ENCODE measurements around the gene ORAI1. TPM values are rescaled to one million over a fixed set of nuclear protein-coding genes. Genes with fewer than 3 reads are reported as not detected.
A peak's percentile ranks its signal among the peaks of the same experiment; 100 is the strongest.

The ORAI1 gene
- total RNA-seq, 6 donors from 2014 or later: 7.3 to 48.2 (median 34.3) TPM

GRCh38 chr12:121668750-121669520 is 42.6 kb downstream of the ORAI1 start:
- TF ChIP-seq POLR2A (IDR thresholded peaks at IDR 0.05) (no peak), CTCF (IDR thresholded peaks at IDR 0.05) (peak in 5 of 6 experiments; percentile 44 to 58 (median 54)), EP300 (IDR thresholded peaks at IDR 0.05) (no peak), POLR2AphosphoS5 (IDR thresholded peaks at IDR 0.05) (no peak)
- ATAC-seq (ENCODE audit: low FRiP score in 2 of 2) (no peak), DNase-seq (peak in 1 of 2 donors; percentile 69)
- no peak overlapping the region for H3K4me3 ChIP-seq
- H3K36me3 ChIP-seq: no peaks in the 10 kb centered on the region
- H3K4me1 ChIP-seq: peaks cover 7 to 19% (median 16%) of the 10 kb centered on the region in 4 donors
- no peak overlapping the region for H3K27ac ChIP-seq
- H3K9me3 ChIP-seq: no peaks in the 10 kb centered on the region
- no peaks in the 10 kb centered on the region for H3K27me3 ChIP-seq
- 81 to 83% methylated on average over 16 to 17 of the region's 18 CpGs for WGBS, 2 donors

GRCh38 chr12:121669521-121669900 is 43.2 kb downstream of the ORAI1 start, which contains the start of gene MORN3:
Gene MORN3, minus strand, starts transcription at chr12:121669654. Its CDS starts 171 bp downstream, at chr12:121669483.
- Histone ChIP-seq H3K9me3 (no peaks in the 10 kb centered on the region), H3K27ac (no peak within 1 kb of the TSS), H3K4me3 (no peak within 1 kb of the TSS), H3K36me3 (no peaks in the 10 kb centered on the region), H3K4me1 (peaks cover 7 to 19% (median 16%) of the 10 kb centered on the region in 4 donors), H3K27me3 (no peaks in the 10 kb centered on the region)
- 94 to 95% methylated on average over 1 to 5 of the region's 5 CpGs for WGBS, 2 donors
- TF ChIP-seq POLR2A (IDR thresholded peaks at IDR 0.05): no peak
- no peak for TF ChIP-seq EP300 (IDR thresholded peaks at IDR 0.05)
- TF ChIP-seq POLR2AphosphoS5 (IDR thresholded peaks at IDR 0.05): no peak
- TF ChIP-seq CTCF (IDR thresholded peaks at IDR 0.05): no peak
- DNase-seq: no peak
- no peak for ATAC-seq (ENCODE audit: low FRiP score in 2 of 2)

GRCh38 chr12:121673013-121673511 is 46.7 kb downstream of the ORAI1 start:
- Histone ChIP-seq H3K27me3 (no peaks in the 10 kb centered on the region), H3K27ac (peak overlapping the region; percentile 20 to 81 (median 66)), H3K4me1 (peaks cover 7 to 19% (median 16%) of the 10 kb centered on the region in 4 donors), H3K9me3 (no peaks in the 10 kb centered on the region), H3K36me3 (no peaks in the 10 kb centered on the region), H3K4me3 (peak overlapping the region in 3 of 4 donors; percentile 52 to 64 (median 56))
- peak; percentile 22 to 45 for ATAC-seq (ENCODE audit: low FRiP score in 2 of 2)
- TF ChIP-seq CTCF (IDR thresholded peaks at IDR 0.05) (no peak), POLR2A (IDR thresholded peaks at IDR 0.05) (no peak), POLR2AphosphoS5 (IDR thresholded peaks at IDR 0.05) (no peak), EP300 (IDR thresholded peaks at IDR 0.05) (no peak)
- peak in 1 of 2 donors; percentile 37 for DNase-seq
- WGBS, 2 donors: 56 to 72% methylated on average over 8 to 11 of the region's 12 CpGs

GRCh38 chr12:121676190-121676589 is 49.9 kb downstream of the ORAI1 start:
- Histone ChIP-seq H3K27ac (no peak overlapping the region), H3K27me3 (no peaks in the 10 kb centered on the region), H3K9me3 (no peaks in the 10 kb centered on the region), H3K4me1 (peaks cover 7 to 19% (median 16%) of the 10 kb centered on the region in 4 donors), H3K4me3 (no peak overlapping the region), H3K36me3 (no peaks in the 10 kb centered on the region)
- TF ChIP-seq CTCF (IDR thresholded peaks at IDR 0.05) (no peak), POLR2AphosphoS5 (IDR thresholded peaks at IDR 0.05) (no peak), EP300 (IDR thresholded peaks at IDR 0.05) (no peak), POLR2A (IDR thresholded peaks at IDR 0.05) (no peak)
- DNase-seq: no peak
- WGBS, 2 donors: 94 to 98% methylated on average over 5 of the region's 5 CpGs
- no peak for ATAC-seq (ENCODE audit: low FRiP score in 2 of 2)
